SU-DHL-6 (cell line): ENCODE data around the gene TMEM97.

Source experiments
- EZH2phosphoT487 ChIP-seq: fragments of 200-600 bp; sonication (generic), shearing (Covaris generic); conservative IDR thresholded peaks from 2 replicates; pipeline ENCODE4 v1.6.1; 2018; ENCODE audit warnings: mild to moderate bottlenecking, antibody characterized with exemption, low read length, moderate library complexity, mixed read lengths
- TF ChIP-seq, protein P1 (sequence below): fragments of 200-600 bp; sonication (generic); IDR thresholded peaks from one replicate; pipeline ENCODE4 v1.5.1; 2017; ENCODE audit warnings: antibody characterized with exemption, mild to moderate bottlenecking, low read length, moderate library complexity; ENCODE audit not compliant: insufficient read depth, poor library complexity, severe bottlenecking

DNA sequence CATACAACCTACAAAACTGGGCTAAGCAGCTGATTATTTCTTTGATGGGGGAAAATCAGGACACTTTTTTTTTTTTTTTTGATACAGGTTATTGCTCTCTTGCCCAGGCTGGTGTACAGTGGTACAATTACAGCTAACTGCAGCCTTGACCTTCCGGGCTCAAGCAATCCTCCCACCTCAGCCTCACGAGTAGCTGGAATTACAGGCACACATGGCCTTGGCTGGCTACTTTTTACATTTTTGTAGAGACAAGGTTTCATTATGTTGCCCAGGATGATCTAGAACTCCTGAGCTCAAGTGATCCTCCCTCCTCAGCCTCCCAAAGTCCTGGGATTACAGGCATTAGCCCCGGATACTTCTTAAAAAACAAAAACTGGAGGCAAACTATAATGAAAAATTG, 20.6 kb upstream of the TMEM97 start:
- TF ChIP-seq, protein P1, sequence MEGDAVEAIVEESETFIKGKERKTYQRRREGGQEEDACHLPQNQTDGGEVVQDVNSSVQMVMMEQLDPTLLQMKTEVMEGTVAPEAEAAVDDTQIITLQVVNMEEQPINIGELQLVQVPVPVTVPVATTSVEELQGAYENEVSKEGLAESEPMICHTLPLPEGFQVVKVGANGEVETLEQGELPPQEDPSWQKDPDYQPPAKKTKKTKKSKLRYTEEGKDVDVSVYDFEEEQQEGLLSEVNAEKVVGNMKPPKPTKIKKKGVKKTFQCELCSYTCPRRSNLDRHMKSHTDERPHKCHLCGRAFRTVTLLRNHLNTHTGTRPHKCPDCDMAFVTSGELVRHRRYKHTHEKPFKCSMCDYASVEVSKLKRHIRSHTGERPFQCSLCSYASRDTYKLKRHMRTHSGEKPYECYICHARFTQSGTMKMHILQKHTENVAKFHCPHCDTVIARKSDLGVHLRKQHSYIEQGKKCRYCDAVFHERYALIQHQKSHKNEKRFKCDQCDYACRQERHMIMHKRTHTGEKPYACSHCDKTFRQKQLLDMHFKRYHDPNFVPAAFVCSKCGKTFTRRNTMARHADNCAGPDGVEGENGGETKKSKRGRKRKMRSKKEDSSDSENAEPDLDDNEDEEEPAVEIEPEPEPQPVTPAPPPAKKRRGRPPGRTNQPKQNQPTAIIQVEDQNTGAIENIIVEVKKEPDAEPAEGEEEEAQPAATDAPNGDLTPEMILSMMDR, result no peak
- TF ChIP-seq EZH2phosphoT487, result no peak
